Inflammatory macrophage treated with lipopolysaccharide for 1 hour (primary cell): Measurements from ENCODE around the gene CCM2L.

Experiments
- DNase-seq, 2 donors: peaks; one replicate each; pipeline ENCODE4 v3.0.0-alpha.2; 2020 to 2022

Gene CCM2L

DNA sequence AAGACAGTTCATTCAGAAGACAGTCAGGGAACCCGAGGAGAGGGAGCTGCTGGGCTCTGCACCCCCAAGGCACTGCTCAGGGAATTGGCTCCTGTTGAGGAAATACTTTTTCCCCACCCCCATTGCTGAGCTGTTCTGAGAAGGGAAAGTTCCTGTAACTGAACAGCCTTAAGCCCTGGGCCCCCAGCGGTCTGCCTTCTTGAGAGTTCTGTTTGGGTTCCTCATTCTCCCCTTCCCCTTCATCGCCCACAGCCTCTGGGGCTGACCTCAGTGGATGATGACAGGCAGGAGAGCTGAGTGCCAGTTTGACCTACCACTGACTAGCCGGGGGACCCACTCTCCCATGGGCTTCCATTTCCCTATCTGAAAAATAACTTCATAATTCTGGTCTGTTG is 52.5 kb downstream of the CCM2L start:
- DNase-seq = peak; percentile 98 to 100

DNA sequence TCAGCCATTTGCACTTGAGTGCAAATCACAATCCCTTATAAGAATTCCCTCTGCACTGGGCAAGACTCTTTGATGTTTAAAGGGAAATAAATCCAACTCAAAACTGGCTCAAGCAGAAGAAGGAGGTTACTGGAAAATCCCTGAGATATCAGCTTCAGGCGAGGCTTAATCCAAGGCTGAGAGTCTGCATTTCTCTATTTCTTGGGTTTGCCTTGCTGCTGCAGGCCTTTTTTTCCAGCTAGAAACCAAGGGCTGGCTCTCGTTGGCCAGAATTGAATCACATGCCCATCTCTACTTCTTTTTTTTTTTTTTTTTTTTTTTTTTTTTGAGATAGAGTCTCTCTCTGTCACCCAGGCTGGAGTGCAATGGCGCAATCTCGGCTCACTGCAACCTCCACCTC is 53.5 kb downstream of the CCM2L start:
- peak; percentile 73 to 88 for DNase-seq

DNA sequence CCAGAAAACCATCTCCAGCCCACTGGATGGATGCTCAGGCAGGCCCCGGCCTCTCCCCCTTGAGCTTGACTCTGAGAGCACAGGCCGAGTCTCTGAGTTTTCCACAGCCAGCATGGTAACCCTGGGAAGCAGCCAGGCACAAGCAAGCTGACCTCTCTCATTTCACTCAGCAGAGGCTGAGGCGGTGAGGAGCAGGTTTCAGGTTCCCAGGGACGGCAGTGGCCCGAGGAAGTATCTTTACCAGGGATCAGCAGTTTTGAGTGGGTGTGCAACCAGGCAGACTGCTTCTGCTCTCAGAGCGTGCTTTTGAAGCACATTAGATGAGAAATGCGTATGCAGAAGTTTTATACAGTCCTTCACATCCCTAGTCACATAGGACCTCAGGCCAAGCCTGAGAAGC is 54.4 kb downstream of the CCM2L start:
- DNase-seq = peak in 1 of 2 donors; percentile 78

DNA sequence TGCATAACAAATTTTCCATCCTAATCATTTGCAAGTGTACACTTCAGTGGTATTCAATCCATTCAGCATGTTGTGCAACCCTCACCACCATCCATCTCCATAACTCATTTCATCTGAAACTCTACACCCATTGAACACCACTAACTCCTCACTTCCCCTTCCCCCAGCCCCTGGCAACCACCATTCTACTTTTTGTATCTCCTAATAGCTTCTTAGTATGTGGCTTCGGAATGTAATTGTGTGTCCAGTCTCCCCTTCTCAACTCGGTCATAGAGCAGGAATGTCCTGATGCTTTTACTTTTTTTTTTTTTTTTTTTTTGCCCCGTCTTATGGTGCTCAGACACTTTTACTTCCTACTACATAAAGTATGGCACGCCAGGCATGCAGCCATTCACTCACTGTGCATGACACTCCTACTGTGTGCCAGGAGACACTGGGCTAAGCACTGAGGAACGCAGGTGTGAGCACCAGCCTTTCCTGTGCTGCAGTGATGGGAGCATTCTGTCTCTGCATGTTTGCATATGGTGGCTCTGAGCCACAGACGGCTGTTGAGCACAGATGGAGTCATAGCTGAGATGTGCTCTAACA is 57.1 kb downstream of the CCM2L start:
- DNase-seq = peak in 1 of 2 donors; percentile 51

DNA sequence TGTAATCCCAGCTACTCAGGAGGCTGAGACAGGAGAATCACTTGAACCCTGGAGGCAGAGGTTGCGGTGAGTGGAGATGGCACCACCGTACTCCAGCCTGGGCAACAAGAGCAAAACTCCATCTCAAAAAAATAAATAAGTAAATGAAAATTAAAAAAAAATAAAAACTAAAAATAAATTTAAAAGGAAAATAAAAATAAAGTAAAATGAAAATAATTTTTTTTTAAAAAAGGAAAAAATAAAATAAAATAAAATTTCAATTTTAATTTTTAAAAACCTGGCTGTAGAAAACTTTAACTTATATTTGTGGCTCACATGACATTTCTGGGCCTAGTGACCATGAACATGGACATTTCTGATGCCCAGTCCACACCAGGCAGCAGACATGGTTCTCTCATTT is 57.9 kb downstream of the CCM2L start:
- no peak for DNase-seq

DNA sequence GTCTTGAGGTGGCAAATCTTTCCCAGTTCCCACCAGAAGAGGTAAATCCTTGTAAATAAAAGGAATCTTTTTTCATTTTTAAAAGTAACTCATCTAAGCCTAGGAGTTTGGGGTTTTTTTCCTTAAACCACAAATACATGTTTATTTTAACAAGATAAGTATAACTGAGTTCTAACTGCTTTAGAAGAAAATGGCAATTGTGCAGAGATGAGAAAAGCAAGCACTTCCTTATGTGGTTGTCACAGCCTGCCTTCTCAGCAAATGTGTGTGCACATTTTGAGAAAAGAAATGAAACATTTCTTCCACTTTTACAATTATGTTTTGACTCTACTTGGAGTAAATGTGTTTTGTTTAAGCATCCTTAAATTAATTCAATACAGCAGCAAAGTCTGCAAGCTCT is 59.5 kb downstream of the CCM2L start:
- DNase-seq = no peak

DNA sequence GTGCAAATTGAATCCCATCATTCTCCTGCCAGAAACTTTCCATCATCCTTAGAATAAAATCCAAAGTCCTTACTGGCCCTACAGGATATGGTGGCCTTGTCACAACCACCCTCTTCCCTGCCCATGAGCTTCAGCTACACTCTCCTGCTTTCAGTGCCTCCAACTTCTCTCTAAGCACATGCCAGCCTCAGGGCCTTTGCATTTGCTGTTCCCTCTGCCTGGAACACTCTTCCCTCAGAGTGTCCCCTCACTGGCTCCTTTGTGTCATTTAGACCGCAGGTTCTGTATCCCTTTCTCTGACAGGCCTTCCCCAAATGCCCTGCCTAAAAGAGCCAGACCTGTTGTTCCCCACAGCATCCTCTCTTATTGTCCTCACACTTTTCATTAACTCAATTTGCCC is 60.0 kb downstream of the CCM2L start:
- no peak for DNase-seq

DNA sequence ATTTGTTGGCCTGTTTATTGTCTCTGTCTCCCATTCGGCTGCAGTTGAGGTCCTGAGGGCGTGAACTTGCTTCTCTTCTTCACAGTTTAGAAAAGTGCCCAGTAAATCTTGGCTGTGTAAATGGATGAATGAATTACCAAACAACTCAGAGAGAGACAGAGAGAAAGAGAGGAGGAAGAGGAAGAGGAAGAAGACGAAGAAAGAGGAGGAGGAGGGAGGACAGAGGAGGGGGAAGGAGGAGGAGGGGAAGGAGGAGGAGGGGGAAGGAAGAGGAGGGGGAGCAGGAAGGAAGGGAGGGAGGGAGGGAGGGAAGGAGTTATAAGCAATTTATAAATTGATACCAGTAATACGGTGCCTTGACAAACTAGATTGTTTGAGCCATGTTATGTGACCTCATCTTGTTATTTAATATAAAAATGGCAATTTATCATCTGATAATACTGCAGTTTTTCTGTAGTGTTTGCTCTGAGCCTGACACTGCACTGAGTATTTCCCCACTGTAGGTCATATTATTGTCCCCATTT is 60.5 kb downstream of the CCM2L start:
- no peak for DNase-seq

DNA sequence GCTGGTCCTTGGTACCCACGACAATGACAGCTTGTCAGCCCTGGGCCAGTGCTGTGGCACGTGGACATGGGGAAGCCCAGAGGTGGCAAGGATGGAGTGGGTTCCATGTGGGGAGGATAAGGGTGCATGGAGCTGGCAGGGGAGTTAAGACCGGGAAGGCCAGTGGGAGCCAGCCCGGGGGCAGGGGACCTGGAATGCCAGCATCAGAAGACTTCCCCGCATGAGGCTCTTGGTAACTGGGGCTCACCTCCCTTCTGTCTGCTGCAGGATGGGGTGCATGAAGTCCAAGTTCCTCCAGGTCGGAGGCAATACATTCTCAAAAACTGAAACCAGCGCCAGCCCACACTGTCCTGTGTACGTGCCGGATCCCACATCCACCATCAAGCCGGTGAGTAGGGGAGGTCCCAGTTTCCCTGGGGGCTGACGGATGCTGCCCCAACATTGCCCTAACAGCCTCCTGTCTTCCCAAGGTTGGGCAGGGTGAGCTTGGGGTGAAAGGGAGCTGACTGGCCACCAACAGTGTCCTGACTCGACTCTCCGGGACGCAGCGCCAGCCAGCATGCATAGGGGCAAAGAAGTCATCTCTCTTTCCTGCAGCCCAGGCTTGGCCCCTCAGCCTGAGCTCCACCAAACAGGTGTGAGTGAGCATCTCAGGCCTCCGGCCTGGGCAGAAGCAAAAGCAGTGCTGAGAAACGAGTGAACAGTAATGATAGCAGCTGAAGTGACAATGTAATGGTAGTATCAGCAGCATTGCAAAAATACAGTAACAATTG is 61.3 kb downstream of the CCM2L start:
- no peak for DNase-seq

DNA sequence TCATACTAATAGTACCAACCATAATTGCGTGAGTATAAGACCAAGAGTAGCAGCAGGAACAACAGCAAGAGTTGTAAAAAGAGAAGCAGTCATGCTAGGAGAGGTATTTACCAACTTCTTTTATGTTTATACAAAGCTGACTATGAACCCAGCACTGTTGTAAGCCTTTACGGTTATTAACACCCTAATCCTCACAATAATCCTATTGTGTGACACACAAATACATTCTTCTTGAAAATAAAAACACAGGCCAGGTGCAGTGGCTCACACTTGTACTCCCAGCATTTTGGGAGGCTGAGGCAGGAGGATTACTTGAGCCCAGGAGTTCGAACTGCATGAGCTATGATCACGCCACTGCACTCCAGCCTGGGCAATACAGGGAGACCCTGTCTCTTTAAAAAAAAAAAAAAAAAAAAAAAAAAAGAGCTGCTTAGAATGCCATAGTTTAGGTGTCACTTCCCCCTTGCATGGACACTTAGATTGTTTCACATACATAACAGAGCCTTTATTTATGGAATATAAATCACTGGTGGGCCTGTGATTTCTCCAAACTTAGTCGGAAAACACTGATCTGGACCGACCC is 62.0 kb downstream of the CCM2L start:
- no peak for DNase-seq

DNA sequence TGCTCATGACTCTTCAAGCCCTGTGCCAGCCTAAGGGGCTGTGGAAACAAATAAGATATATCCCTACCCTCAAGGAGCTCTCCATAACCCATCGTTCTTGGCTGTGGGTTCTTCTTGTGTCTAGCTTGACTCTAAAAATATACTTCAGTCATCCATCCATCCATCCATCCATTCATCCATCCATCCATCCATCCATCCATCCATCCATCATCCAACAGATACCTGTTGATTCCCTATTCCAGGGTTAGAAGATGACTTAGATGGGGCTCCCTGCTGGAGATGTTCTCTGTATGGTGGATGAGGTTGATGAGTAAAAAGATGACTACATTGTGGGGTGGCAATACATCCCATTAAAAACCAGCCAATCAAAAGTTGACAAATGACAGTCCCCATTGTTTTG is 65.3 kb downstream of the CCM2L start:
- no peak for DNase-seq

DNA sequence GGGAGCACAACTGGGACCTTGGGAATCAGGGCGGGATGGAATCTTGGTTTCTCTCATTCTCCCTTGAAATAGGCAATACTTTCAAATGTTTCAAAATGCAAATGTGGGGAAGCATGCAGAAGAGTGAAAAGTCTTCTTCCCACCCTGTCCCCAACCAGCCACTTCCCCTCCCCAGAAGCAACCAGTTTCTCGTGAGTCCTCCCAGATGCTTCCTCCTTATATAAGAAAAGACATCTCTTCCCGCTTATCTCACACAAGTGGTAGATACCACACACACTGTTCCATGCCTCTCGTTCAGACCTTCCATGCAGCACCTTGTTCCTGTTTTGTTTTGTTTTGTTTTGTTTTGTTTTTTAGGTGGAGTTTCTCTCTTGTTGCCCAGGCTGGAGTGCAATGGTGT is 67.0 kb downstream of the CCM2L start:
- DNase-seq = peak; percentile 65 to 83

DNA sequence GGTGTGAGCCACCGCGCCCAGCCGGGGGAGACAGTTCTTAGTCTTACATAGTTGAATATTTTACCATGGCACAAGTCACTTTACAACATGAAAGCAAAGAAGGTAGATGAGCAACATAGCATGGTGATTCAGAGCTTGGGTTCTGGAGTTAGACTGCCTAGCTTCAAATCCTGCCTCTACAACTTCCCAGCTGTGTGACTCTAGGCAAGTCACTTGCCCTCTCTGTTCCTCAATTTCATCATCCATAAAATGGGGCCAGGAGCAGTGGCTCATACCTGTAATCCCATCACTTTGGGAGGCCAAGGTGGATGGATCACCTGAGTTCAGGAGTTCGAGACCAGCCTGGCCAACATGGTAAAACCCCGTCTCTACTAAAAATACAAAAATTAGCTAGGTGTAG is 68.1 kb downstream of the CCM2L start:
- no peak for DNase-seq

DNA sequence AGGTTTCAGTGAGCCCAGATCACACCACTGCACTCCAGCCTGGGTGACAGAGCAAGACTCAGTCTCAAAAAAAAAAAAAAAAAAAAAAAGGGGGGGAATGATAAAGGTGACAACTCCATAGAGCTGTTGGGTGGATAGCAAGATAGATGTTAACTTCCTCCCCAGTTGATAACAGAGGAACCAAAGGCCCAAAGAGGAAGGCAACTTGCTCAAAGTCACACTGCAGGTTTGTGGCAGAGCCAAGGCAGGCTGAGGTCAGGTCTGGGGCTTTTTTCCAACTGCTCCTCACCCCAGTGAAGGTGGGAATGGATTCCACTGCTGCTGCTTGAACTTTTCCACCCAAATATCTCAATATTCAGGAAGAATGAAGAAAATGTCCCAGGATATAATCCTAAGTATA is 68.6 kb downstream of the CCM2L start:
- DNase-seq = no peak

DNA sequence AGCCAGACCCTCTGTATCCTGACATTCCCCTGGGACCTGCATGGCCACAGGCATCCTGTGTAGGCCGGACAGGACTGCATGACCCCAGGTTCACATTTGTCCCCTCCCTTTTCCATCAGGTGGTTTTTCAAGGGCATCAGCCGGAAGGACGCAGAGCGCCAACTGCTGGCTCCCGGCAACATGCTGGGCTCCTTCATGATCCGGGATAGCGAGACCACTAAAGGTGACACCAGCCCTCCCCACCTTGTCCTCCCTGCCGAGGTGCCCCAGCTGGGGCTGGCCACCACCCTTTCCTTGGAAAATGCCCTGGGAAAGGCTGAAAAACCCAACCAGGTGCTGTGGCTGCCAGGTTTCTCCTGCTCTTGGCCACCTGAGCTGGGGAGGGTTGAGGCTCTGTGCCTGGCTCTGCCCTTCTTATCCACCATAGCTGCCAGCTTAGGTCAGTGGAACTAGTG is 69.4 kb downstream of the CCM2L start:
- no peak for DNase-seq

DNA sequence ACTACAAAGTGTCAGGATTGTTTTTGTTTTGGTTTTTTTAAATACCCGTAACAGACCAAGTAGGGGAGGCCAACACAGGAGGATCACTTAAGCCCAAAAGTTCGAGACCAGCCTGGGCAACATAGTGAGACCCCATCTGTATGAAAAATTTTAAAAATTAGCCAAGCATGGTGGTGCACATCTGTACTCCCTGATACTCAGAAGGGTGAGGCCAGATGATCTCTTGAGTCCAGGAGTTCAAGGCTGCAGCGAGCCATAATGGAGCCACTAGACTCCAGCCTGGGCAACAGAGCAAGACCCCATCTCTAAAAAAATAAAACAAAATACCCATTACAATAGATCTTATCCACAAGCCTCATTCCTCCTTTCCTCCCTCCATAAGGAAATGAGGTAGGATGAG is 70.5 kb downstream of the CCM2L start:
- no peak for DNase-seq
